Uterus (tissue), 4 donors: ENCODE measurements around the gene HACE1. TPM values are rescaled to one million over a fixed set of nuclear protein-coding genes. Genes with fewer than 3 reads are reported as not detected.

Experiments
- DNase-seq, 2 donors: peaks; one replicate each; pipeline ENCODE4 v3.0.0-alpha.2; 2019 to 2020
- H3K27ac ChIP-seq, 2 donors: fragments of 200-600 bp; sonication (generic); 1 replicate in 1 of 2; 2 replicates in 1 of 2; pipeline ENCODE4 v1.5.1; 2016 to 2018
- H3K27me3 ChIP-seq, 2 donors: fragments of 200-600 bp; sonication (generic); one replicate each; pipeline ENCODE4 v1.5.1; 2018 to 2019; ENCODE audit warnings: control low read depth in 1 of 2
- H3K36me3 ChIP-seq, 2 donors: fragments of 200-600 bp; sonication (generic); one replicate each; pipeline ENCODE4 v1.5.1; 2019; ENCODE audit warnings: control low read depth in 1 of 2
- H3K4me1 ChIP-seq, 2 donors: fragments of 200-600 bp; sonication (generic); one replicate each; pipeline ENCODE4 v1.5.1; 2018 to 2019; ENCODE audit warnings: control low read depth in 1 of 2
- H3K4me3 ChIP-seq, 2 donors: fragments of 200-600 bp; sonication (generic); 1 replicate in 1 of 2; 2 replicates in 1 of 2; pipeline ENCODE4 v1.5.1; 2018 to 2019; ENCODE audit warnings: mild to moderate bottlenecking in 1 of 2
- H3K9me3 ChIP-seq, 2 donors: fragments of 200-600 bp; sonication (generic); one replicate each; pipeline ENCODE4 v1.5.1; 2019; ENCODE audit warnings: control low read depth in 1 of 2
- CTCF ChIP-seq, 4 experiments: fragments of 200-600 bp in 2 of 4; fragments of 450-650 bp in 2 of 4; sonication (generic) in 2 of 4; IDR thresholded peaks; one replicate each; pipeline ENCODE4 v1.5.1; 2016 to 2019; ENCODE audit warnings: antibody characterized with exemption in 4 of 4, mild to moderate bottlenecking in 2 of 4, moderate library complexity in 1 of 4
- POLR2A ChIP-seq, 2 donors: fragments of 450-650 bp; IDR thresholded peaks; one replicate each; pipeline ENCODE4 v1.6.1; 2016; ENCODE audit warnings: antibody characterized with exemption in 2 of 2, mild to moderate bottlenecking in 1 of 2, moderate library complexity in 1 of 2
- intact Hi-C: fragments of 100-400 bp; cut with DNase I; formaldehyde crosslinking; loops from one replicate; pipeline ENCODE4 v1.15.1; 2023; ENCODE audit warnings: low total_unique reads
- total RNA-seq, 4 donors: library from RNA; depleted of rRNA in 3 of 4; stranded (reverse); fragments of >200 nt in 3 of 4; gene quantifications; one replicate each; pipeline versions ENCODE4 v1.1.0 to v1.2.4, GENCODE V29; 2014 to 2023
- donor health status: DM: yes; HTN: yes; CAD: no.

Gene HACE1
- total RNA-seq, 4 donors from 2014 or later, result 15.9 to 44.3 (median 26.8) TPM

- no peak for DNase-seq
- Histone ChIP-seq H3K4me3 (no peak overlapping the region), H3K27me3 (no peaks in the 10 kb centered on the region), H3K36me3 (no peaks in the 10 kb centered on the region), H3K9me3 (no peaks in the 10 kb centered on the region), H3K27ac (no peak overlapping the region), H3K4me1 (no peaks in the 10 kb centered on the region)
- intact Hi-C loops, result no loop called here
- TF ChIP-seq CTCF (IDR thresholded peaks at IDR 0.05) (no peak), POLR2A (IDR thresholded peaks at IDR 0.05) (no peak)
Measured at GRCh38 chr6:104702126-104702841, 157.4 kb downstream of the HACE1 start.

GRCh38 chr6:104700371-104701185 lies 159.1 kb downstream of the HACE1 start:
- intact Hi-C loops, result no loop called here
- Histone ChIP-seq H3K9me3 (no peaks in the 10 kb centered on the region), H3K27me3 (no peaks in the 10 kb centered on the region), H3K36me3 (no peaks in the 10 kb centered on the region), H3K4me3 (no peak overlapping the region), H3K27ac (no peak overlapping the region), H3K4me1 (no peaks in the 10 kb centered on the region)
- no peak for TF ChIP-seq CTCF (IDR thresholded peaks at IDR 0.05)
- no peak for DNase-seq

- TF ChIP-seq POLR2A (IDR thresholded peaks at IDR 0.05) (no peak), CTCF (IDR thresholded peaks at IDR 0.05) (no peak)
- no peak overlapping the region for H3K4me3 ChIP-seq
- no peaks in the 10 kb centered on the region for H3K9me3 ChIP-seq
- no peaks in the 10 kb centered on the region for H3K36me3 ChIP-seq
- no peak overlapping the region for H3K27ac ChIP-seq
- intact Hi-C loops, result no loop called here
- no peak for DNase-seq
- H3K4me1 ChIP-seq, result no peaks in the 10 kb centered on the region
- H3K27me3 ChIP-seq, result no peaks in the 10 kb centered on the region
Measured at GRCh38 chr6:104699593-104700329, 160.0 kb downstream of the HACE1 start.

GRCh38 chr6:104698979-104699378 lies 160.7 kb downstream of the HACE1 start:
- Histone ChIP-seq H3K9me3 (no peaks in the 10 kb centered on the region), H3K36me3 (no peaks in the 10 kb centered on the region), H3K4me1 (no peaks in the 10 kb centered on the region), H3K4me3 (no peak overlapping the region), H3K27me3 (no peaks in the 10 kb centered on the region), H3K27ac (no peak overlapping the region)
- intact Hi-C loops, result no loop called here
- DNase-seq, result no peak
- no peak for TF ChIP-seq POLR2A (IDR thresholded peaks at IDR 0.05)
- no peak for TF ChIP-seq CTCF (IDR thresholded peaks at IDR 0.05)
